H1 (cell line): ENCODE data around the gene POLR2C. TPM values are rescaled to one million over a fixed set of nuclear protein-coding genes. Genes with fewer than 3 reads are reported as not detected.

ENCODE experiments used
- E2F6 ChIP-seq: IDR thresholded peaks from 2 replicates; pipeline ENCODE4 v1.6.1; 2012; ENCODE audit warnings: inconsistent platforms
- FOSL1 ChIP-seq: IDR thresholded peaks from 2 replicates; pipeline ENCODE4 v1.6.1; 2011; ENCODE audit warnings: mild to moderate bottlenecking, low read depth, low read length, moderate library complexity; ENCODE audit not compliant: insufficient read depth
- polyA plus RNA-seq, 7 experiments: library from polyadenylated mRNA; depleted of rRNA in 3 of 7; stranded (reverse) in 5 of 7; unstranded in 2 of 7; fragments of >200 nt in 5 of 7; fragments of 200-250 nt in 2 of 7; gene quantifications; 1 replicate in 5 of 7; 2 replicates in 1 of 7; 4 replicates in 1 of 7; pipeline versions ENCODE4 v1.2.1 to v1.2.3, GENCODE V29; 2011 to 2013; ENCODE audit warnings: missing spikeins in 2 of 7, mixed read lengths in 2 of 7
- total RNA-seq: library from RNA; stranded (reverse); fragmentation: NEBNext Ultra II Directional; extraction: Animal tissue kit (Norgen Biotek cat#: 25700); gene quantifications from 2 replicates; pipeline ENCODE4 v1.2.1, GENCODE V29; 2021

Gene POLR2C
- total and polyA plus RNA-seq, 2 of the 8 experiments (the other 6 are each of a cell fraction or from before 2014, with no cell fraction given), result 72.5 to 132 TPM

- TF ChIP-seq E2F6 (no peak), FOSL1 (no peak)
These were observed 18.3 kb downstream of the POLR2C start (continued) for GRCh38 chr16:57480754-57481230.
